Measurements from ENCODE around the gene AKAP17A.

DNA sequence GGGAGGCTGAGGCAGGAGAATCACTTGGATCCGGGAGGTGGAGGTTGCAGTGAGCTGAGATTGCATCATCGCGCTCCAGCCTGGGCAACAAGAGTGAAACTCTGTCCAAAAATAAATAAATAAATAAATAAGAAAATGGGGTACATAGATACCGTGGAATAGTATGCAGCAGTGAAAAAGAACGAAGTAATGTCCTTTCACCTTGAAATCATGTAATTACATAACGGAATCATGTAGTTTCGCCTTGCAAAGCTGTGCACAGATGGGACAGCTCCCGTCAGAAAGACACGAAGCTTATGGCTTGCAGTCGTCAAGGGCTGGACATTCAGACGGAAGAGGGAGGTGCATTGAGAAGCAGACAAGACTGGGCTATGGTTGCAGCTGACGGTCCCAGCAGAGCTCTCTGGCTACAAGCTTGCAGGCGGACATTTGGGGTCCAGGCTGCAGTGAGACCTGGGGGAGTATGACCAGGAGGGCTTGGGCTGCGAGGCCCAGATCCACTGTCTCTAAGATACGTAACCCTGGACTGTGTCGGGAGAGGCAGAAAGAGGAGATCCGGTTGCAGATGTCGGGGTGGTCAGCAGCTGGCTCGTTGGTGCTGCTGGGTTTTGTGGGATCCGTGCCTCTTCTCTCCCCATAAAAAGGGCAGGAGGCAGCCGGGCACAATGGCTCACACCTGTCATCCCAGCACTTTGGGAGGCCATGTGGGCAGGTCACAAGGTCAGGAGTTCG is 48.2 kb upstream of the AKAP17A start:
- TF ChIP-seq, protein P1, sequence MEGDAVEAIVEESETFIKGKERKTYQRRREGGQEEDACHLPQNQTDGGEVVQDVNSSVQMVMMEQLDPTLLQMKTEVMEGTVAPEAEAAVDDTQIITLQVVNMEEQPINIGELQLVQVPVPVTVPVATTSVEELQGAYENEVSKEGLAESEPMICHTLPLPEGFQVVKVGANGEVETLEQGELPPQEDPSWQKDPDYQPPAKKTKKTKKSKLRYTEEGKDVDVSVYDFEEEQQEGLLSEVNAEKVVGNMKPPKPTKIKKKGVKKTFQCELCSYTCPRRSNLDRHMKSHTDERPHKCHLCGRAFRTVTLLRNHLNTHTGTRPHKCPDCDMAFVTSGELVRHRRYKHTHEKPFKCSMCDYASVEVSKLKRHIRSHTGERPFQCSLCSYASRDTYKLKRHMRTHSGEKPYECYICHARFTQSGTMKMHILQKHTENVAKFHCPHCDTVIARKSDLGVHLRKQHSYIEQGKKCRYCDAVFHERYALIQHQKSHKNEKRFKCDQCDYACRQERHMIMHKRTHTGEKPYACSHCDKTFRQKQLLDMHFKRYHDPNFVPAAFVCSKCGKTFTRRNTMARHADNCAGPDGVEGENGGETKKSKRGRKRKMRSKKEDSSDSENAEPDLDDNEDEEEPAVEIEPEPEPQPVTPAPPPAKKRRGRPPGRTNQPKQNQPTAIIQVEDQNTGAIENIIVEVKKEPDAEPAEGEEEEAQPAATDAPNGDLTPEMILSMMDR (IDR thresholded peaks at IDR 0.05; ENCODE audit: poor library complexity, severe bottlenecking), result no peak
- TF ChIP-seq RAD21 (conservative IDR thresholded peaks at IDR 0.05) (no peak), SMC3 (conservative IDR thresholded peaks at IDR 0.05; ENCODE audit: poor library complexity) (no peak), POLR2AphosphoS5 (IDR thresholded peaks at IDR 0.05) (no peak)

All from neural cell (in vitro differentiated cells).